ENCODE data around the gene ABCC4. TPM values are rescaled to one million over a fixed set of nuclear protein-coding genes. Genes with fewer than 3 reads are reported as not detected.

Gene ABCC4
- total and polyA plus RNA-seq, 9 of the 15 experiments (the other 6 are each of a cell fraction or from before 2014, with no cell fraction given), result 9.4 to 46.1 (median 25.4) TPM

- Histone ChIP-seq H3K27me3 (ENCODE audit: control insufficient read depth in 2 of 2, insufficient read depth in 2 of 2, low read length in 2 of 2) (no peaks in the 10 kb centered on the region), H3K4me1 (replicated peaks in 1 of 2; ENCODE audit: control insufficient read depth in 2 of 2, insufficient read depth in 2 of 2, low read length in 2 of 2) (no peaks in the 10 kb centered on the region), H3K27ac (ENCODE audit: extremely low read depth, low read depth, low read length) (no peak overlapping the region), H2AFZ (ENCODE audit: low read depth, low read length) (no peak overlapping the region), H3K36me3 (ENCODE audit: control insufficient read depth, insufficient read depth, low read length) (peaks cover 18% of the 10 kb centered on the region; the same call in 1 of the 3 replicates), H3K79me2 (ENCODE audit: control insufficient read depth, insufficient read depth, low read length) (no peaks in the 10 kb centered on the region), H3K9me1 (ENCODE audit: control insufficient read depth, insufficient read depth, low read length) (no peaks in the 10 kb centered on the region), H3K4me2 (ENCODE audit: insufficient read depth, low read length) (no peak overlapping the region), H3K4me3 (no peak overlapping the region), H3K9ac (ENCODE audit: insufficient read depth in 1 of 2, low read depth in 2 of 2, low read length in 2 of 2) (no peak overlapping the region), H4K20me1 (replicated peaks; ENCODE audit: control insufficient read depth, insufficient read depth, low read length) (no peaks in the 10 kb centered on the region), H3K9me3 (replicated peaks; ENCODE audit: control insufficient read depth, insufficient read depth, low read depth, low read length) (no peaks in the 10 kb centered on the region)
- CTCF ChIA-PET (ENCODE audit: low intra/inter-chr PET ratio), result no interaction called here
- 57% methylated on average over 1 of the region's 1 CpG for WGBS (ENCODE audit: insufficient coverage, low coverage, missing lambda C conversion rate)
- FAIRE-seq (no peak), DNase-seq (ENCODE audit: extremely low read depth in 1 of 4, low spot score in 3 of 4) (no peak), ATAC-seq (no peak)
- BruUV-seq (replicated peaks), result no TSS peak
- POLR2A ChIA-PET, result no interaction called here
- intact Hi-C loops (cut with micrococcal nuclease) (no loop called here), in situ Hi-C loops (cut with MboI) (no loop called here)
- TF ChIP-seq SAFB (IDR thresholded peaks at IDR 0.05; ENCODE audit: borderline replicate concordance, low read depth, low read length) (no peak), FUS (optimal IDR thresholded peaks at IDR 0.05; ENCODE audit: low read depth, low read length) (no peak), RNF2 (IDR thresholded peaks at IDR 0.05) (no peak), E2F6 (IDR thresholded peaks at IDR 0.05; ENCODE audit: borderline replicate concordance in 1 of 2, extremely low read depth in 1 of 2, insufficient read depth in 1 of 2, insufficient read length in 1 of 2, low read depth in 1 of 2, low read length in 1 of 2, poor library complexity in 1 of 2, severe bottlenecking in 1 of 2) (no peak), SFPQ (IDR thresholded peaks at IDR 0.05; ENCODE audit: low read depth, low read length) (no peak), U2AF2 (optimal IDR thresholded peaks at IDR 0.05; ENCODE audit: low read depth, low read length) (no peak), PURB (CRISPR knock-in tag; IDR thresholded peaks at IDR 0.05; ENCODE audit: low read depth) (no peak), ZNF655 (CRISPR knock-in tag; IDR thresholded peaks at IDR 0.05) (no peak), BRF2 (IDR thresholded peaks at IDR 0.05; ENCODE audit: borderline replicate concordance, insufficient read depth, insufficient read length) (no peak)
- TF ChIP-seq, protein P1, sequence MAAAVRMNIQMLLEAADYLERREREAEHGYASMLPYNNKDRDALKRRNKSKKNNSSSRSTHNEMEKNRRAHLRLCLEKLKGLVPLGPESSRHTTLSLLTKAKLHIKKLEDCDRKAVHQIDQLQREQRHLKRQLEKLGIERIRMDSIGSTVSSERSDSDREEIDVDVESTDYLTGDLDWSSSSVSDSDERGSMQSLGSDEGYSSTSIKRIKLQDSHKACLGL (CRISPR knock-in tag; IDR thresholded peaks at IDR 0.05; ENCODE audit: borderline replicate concordance, poor library complexity, severe bottlenecking), result no peak
Measured at GRCh38 chr13:95056266-95056665, 245.0 kb downstream of the ABCC4 start.

All from K562 (cell line).